ENCODE data around the gene OR52A1. TPM values are rescaled to one million over a fixed set of nuclear protein-coding genes. Genes with fewer than 3 reads are reported as not detected.

Gene OR52A1
- total and polyA plus RNA-seq, 2 of the 8 experiments (the other 6 are each of a cell fraction or from before 2014, with no cell fraction given) = 5.9 to 12.2 TPM

GRCh38 chr11:5118893-5119292, 35.7 kb downstream of the OR52A1 start:
- Histone ChIP-seq H3K27ac (ENCODE audit: low read depth, low read length) (no peak overlapping the region), H3K14ac (ENCODE audit: insufficient read length) (no peak overlapping the region), H3K4me1 (replicated peaks in 1 of 4; ENCODE audit: control insufficient read depth in 3 of 4, insufficient read depth in 4 of 4, low read length in 3 of 4) (no peaks in the 10 kb centered on the region; a peak in 1 of 7 replicates), H2BK20ac (ENCODE audit: low read length) (no peak overlapping the region), H3K27me3 (replicated peaks in 1 of 4; ENCODE audit: control insufficient read depth in 3 of 4, extremely low read depth in 1 of 4, insufficient read depth in 3 of 4, low read length in 3 of 4) (no peaks in the 10 kb centered on the region), H3K18ac (ENCODE audit: extremely low read depth, low read length) (no peak overlapping the region), H3K4me2 (ENCODE audit: insufficient read depth in 1 of 2, low read depth in 2 of 2, low read length in 2 of 2) (no peak overlapping the region), H4K20me1 (replicated peaks in 1 of 2; ENCODE audit: control insufficient read depth in 1 of 2, insufficient read depth in 2 of 2, low read length in 2 of 2) (no peaks in the 10 kb centered on the region), H2BK12ac (ENCODE audit: low read depth, low read length) (no peak overlapping the region), H4K8ac (ENCODE audit: extremely low read depth, insufficient read depth, low read length) (no peak overlapping the region), H2BK5ac (ENCODE audit: low read depth, low read length) (no peak overlapping the region), H3K4me3 (ENCODE audit: extremely low read depth in 1 of 4, insufficient read depth in 2 of 4, low read depth in 3 of 4, low read length in 4 of 4) (no peak overlapping the region), H3K36me3 (ENCODE audit: control insufficient read depth in 2 of 4, insufficient read depth in 4 of 4, low read length in 3 of 4) (no peaks in the 10 kb centered on the region), H3K56ac (replicated peaks; ENCODE audit: insufficient read length, low read depth, low read length) (no peak overlapping the region), H2AK5ac (ENCODE audit: low read depth, low read length) (no peak overlapping the region), H3K23ac (ENCODE audit: insufficient read length) (no peak overlapping the region), H3K79me1 (ENCODE audit: low read depth, low read length) (no peaks in the 10 kb centered on the region), H4K91ac (replicated peaks; ENCODE audit: insufficient read length, low read length) (no peak overlapping the region), H2BK15ac (ENCODE audit: low read length) (no peak overlapping the region), H3K9ac (replicated peaks in 1 of 4; ENCODE audit: extremely low read depth in 1 of 4, low read depth in 3 of 4, low read length in 3 of 4) (no peak overlapping the region), H3K79me2 (ENCODE audit: control insufficient read depth in 1 of 2, insufficient read depth in 2 of 2, low read length in 2 of 2) (no peaks in the 10 kb centered on the region), H3K4ac (replicated peaks; ENCODE audit: insufficient read length, low read depth, low read length) (no peak overlapping the region), H2AFZ (ENCODE audit: low read length) (no peak overlapping the region), H3K23me2 (ENCODE audit: low read depth, low read length) (no peaks in the 10 kb centered on the region; the same call in 1 of the 2 replicates), H3K9me3 (ENCODE audit: insufficient read depth in 2 of 2, low read depth in 1 of 2, low read length in 1 of 2) (no peaks in the 10 kb centered on the region), H2BK120ac (replicated peaks; ENCODE audit: low read depth, low read length) (no peak overlapping the region), H4K5ac (ENCODE audit: insufficient read length, low read depth, low read length) (no peak overlapping the region)
- TF ChIP-seq BRCA1 (IDR thresholded peaks at IDR 0.05; ENCODE audit: low read depth, low read length) (no peak), SP1 (IDR thresholded peaks at IDR 0.05; ENCODE audit: low read depth, low read length) (no peak), EP300 (IDR thresholded peaks at IDR 0.05; ENCODE audit: borderline replicate concordance in 1 of 2, low read depth in 2 of 2, low read length in 2 of 2) (no peak), HDAC6 (IDR thresholded peaks at IDR 0.05; ENCODE audit: low read depth, low read length) (no peak)
- DNase-seq (ENCODE audit: low read depth in 1 of 2, low spot score in 2 of 2) (no peak), FAIRE-seq (no peak)
- ChIA-PET POLR2A (ENCODE audit: partially characterized antibody) (no interaction called here), CTCF (ENCODE audit: partially characterized antibody) (interaction anchor here (1.0 kb wide), 1 partner anchor 493 kb away, joined by 3 read pairs; no protein-coding TSS in a partner anchor)
- 64 to 100% methylated on average over 1 of the region's 1 CpG for WGBS, 2 experiments (ENCODE audit: extremely low coverage in 1 of 2, insufficient coverage in 1 of 2, insufficient read length in 1 of 2, insufficient replicate concordance in 2 of 2, low coverage in 1 of 2, low lambda C conversion rate in 2 of 2, missing lambda C conversion rate in 1 of 2)
